K562 (cell line): ENCODE measurements around the gene LEMD3. TPM values are rescaled to one million over a fixed set of nuclear protein-coding genes. Genes with fewer than 3 reads are reported as not detected.

Experiments
- ATAC-seq: fragments of 200-7000 bp; cut with Tn5 transposase; 3 replicates; pipeline ENCODE4 v1.9.1; 2020; ENCODE audit warnings: moderate library complexity
- Bru-seq: library from RNA; stranded (reverse); fragments of 400-500 nt; gene quantifications from one replicate; lab custom pipeline; 2021; lab: Mats Ljungman, UMichigan
- BruChase-seq, 2 experiments: library from RNA; stranded (reverse); fragments of 400-500 nt; gene quantifications; one replicate each; lab custom pipeline; 2021; lab: Mats Ljungman, UMichigan
- BruUV-seq: library from RNA; stranded (reverse); fragments of 400-500 nt; replicated peaks from 2 replicates; lab custom pipeline; 2021; lab: Mats Ljungman, UMichigan
- CTCF ChIA-PET: fragments of 300-600 bp; formaldehyde crosslinking; extraction: SDS; loops from one replicate; lab custom pipeline; 2021; ENCODE audit warnings: low intra/inter-chr PET ratio; lab: Yijun Ruan, JAX
- POLR2A ChIA-PET: fragments of 300-600, 350-650 bp; sonication (Branson Sonifier 250); formaldehyde crosslinking; extraction: SDS; loops from one replicate; lab custom pipeline; 2021; ENCODE audit warnings: antibody characterized with exemption, inconsistent platforms; lab: Yijun Ruan, JAX
- DNase-seq, 4 experiments: peaks; one replicate each; pipeline versions ENCODE4 v3.0.0 to v3.0.0-alpha.2; 2011 to 2018; ENCODE audit warnings: low spot score in 3 of 4, mixed read lengths in 3 of 4; ENCODE audit errors: extremely low read depth in 1 of 4
- FAIRE-seq: peaks from 2 replicates; lab custom pipeline; 2011; peaks lifted over from hg19 to GRCh38; lab: Jason Lieb, UNC
- H2AFZ ChIP-seq: 2 replicates; pipeline ENCODE4 v1.6.0; 2011; ENCODE audit warnings: low read depth, low read length, control low read depth, inconsistent platforms
- H3K27ac ChIP-seq: fragments of 200-600 bp; 3 replicates; pipeline ENCODE4 v1.8.0; 2011; ENCODE audit warnings: low read depth, mild to moderate bottlenecking, control low read depth, inconsistent platforms, low read length, moderate library complexity, mixed read lengths; ENCODE audit errors: extremely low read depth
- H3K27me3 ChIP-seq, 2 experiments: fragments of 300-600 bp in 1 of 2; 2 replicates in 1 of 2; 3 replicates in 1 of 2; pipeline versions ENCODE4 v1.6.0 to v1.8.0; 2011; ENCODE audit warnings: inconsistent platforms in 2 of 2, low read length in 2 of 2, mild to moderate bottlenecking in 1 of 2, mixed read lengths in 1 of 2, moderate library complexity in 1 of 2; ENCODE audit not compliant: control insufficient read depth in 2 of 2, insufficient read depth in 2 of 2
- H3K36me3 ChIP-seq: fragments of 300-600 bp; 3 replicates; pipeline ENCODE4 v1.8.0; 2011; ENCODE audit warnings: mild to moderate bottlenecking, low read length, inconsistent platforms; ENCODE audit not compliant: control insufficient read depth, insufficient read depth
- H3K4me1 ChIP-seq, 2 experiments: fragments of 200-600 bp in 1 of 2; replicated peaks in 1 of 2; 2 replicates in 1 of 2; 3 replicates in 1 of 2; pipeline versions ENCODE4 v1.5.1 to v1.8.0; 2011; ENCODE audit warnings: inconsistent platforms in 2 of 2, low read length in 2 of 2, mild to moderate bottlenecking in 1 of 2, mixed read lengths in 1 of 2, moderate library complexity in 1 of 2; ENCODE audit not compliant: control insufficient read depth in 2 of 2, insufficient read depth in 2 of 2
- H3K4me2 ChIP-seq: 2 replicates; pipeline ENCODE4 v1.6.1; 2011; ENCODE audit warnings: low read length, control low read depth, inconsistent platforms, mixed read lengths; ENCODE audit not compliant: insufficient read depth
- H3K4me3 ChIP-seq: fragments of 200-600 bp; sonication (generic), shearing (Covaris generic); 2 replicates; pipeline ENCODE4 v1.5.1; 2016; ENCODE audit warnings: control low read depth, inconsistent platforms
- H3K79me2 ChIP-seq: fragments of 200-600 bp; 3 replicates; pipeline ENCODE4 v1.8.0; 2011; ENCODE audit warnings: low read length, inconsistent platforms; ENCODE audit not compliant: control insufficient read depth, insufficient read depth
- H3K9ac ChIP-seq, 2 experiments: 2 replicates each; pipeline versions ENCODE4 v1.6.0 to v1.6.1; 2011; ENCODE audit warnings: low read depth in 2 of 2, low read length in 2 of 2, control low read depth in 1 of 2, inconsistent platforms in 1 of 2, mild to moderate bottlenecking in 1 of 2, mixed read lengths in 1 of 2; ENCODE audit not compliant: insufficient read depth in 1 of 2
- H3K9me1 ChIP-seq: one replicate; pipeline ENCODE4 v1.6.0; 2011; ENCODE audit warnings: inconsistent platforms, mild to moderate bottlenecking, low read length, moderate library complexity; ENCODE audit not compliant: control insufficient read depth, insufficient read depth
- H3K9me3 ChIP-seq: replicated peaks from 2 replicates; pipeline ENCODE4 v1.5.1; 2011; ENCODE audit warnings: low read depth, low read length, inconsistent platforms; ENCODE audit not compliant: control insufficient read depth, insufficient read depth
- H4K20me1 ChIP-seq: replicated peaks from 2 replicates; pipeline ENCODE4 v1.6.1; 2011; ENCODE audit warnings: low read length, inconsistent platforms, mixed read lengths; ENCODE audit not compliant: control insufficient read depth, insufficient read depth
- ATF7 ChIP-seq: fragments of 450-650 bp; IDR thresholded peaks from 2 replicates; pipeline ENCODE4 v1.7.1; 2014; ENCODE audit warnings: mild to moderate bottlenecking, moderate library complexity
- CXXC5 ChIP-seq: fragments of 250-450 bp; sonication (Bioruptor Pico); IDR thresholded peaks from 2 replicates; pipeline ENCODE4 v1.8.0; 2022; ENCODE audit warnings: inconsistent platforms, mild to moderate bottlenecking, moderate library complexity
- DIDO1 ChIP-seq: fragments of 450-650 bp; IDR thresholded peaks from 2 replicates; pipeline ENCODE4 v1.6.1; 2016; ENCODE audit warnings: low read depth, missing biosample characterization, missing genetic modification characterization
- JUND ChIP-seq, 2 experiments: IDR thresholded peaks; 2 replicates in 1 of 2; 3 replicates in 1 of 2; pipeline ENCODE4 v1.6.1; 2011; ENCODE audit warnings: borderline replicate concordance in 2 of 2, low read depth in 2 of 2, low read length in 2 of 2, improper control_type of control experiment in 1 of 2, missing biosample characterization in 1 of 2, missing genetic modification characterization in 1 of 2, missing genetic modification reagents in 1 of 2
- NFYB ChIP-seq: IDR thresholded peaks from 2 replicates; pipeline ENCODE4 v1.6.1; 2011; ENCODE audit warnings: mild to moderate bottlenecking, moderate library complexity; ENCODE audit not compliant: insufficient read length; ENCODE audit errors: extremely low read depth
- ZNF143 ChIP-seq: sonication (generic); formaldehyde crosslinking; IDR thresholded peaks from 2 replicates; pipeline ENCODE4 v1.9.0; 2022; ENCODE audit warnings: mild to moderate bottlenecking, missing genetic modification reagents
- ZNF830 ChIP-seq: fragments of 250-450 bp; sonication (Bioruptor Pico); IDR thresholded peaks from 2 replicates; pipeline ENCODE4 v1.5.0; 2021; ENCODE audit warnings: mild to moderate bottlenecking
- WGBS: fragments of 100-300 bp; shearing (Covaris generic); methylation state at CpG from one replicate; pipeline ENCODE4 v1.1.6; 2016; ENCODE audit warnings: low coverage, mixed read lengths; ENCODE audit not compliant: insufficient coverage; ENCODE audit errors: missing lambda C conversion rate; 5-methylcytosine and 5-hydroxymethylcytosine counted together
- in situ Hi-C: fragments of 300-500 bp; cut with MboI; formaldehyde crosslinking; loops from 4 replicates; pipeline ENCODE4 v1.15.0; 2018; ENCODE audit warnings: inconsistent platforms, mixed read lengths
- intact Hi-C: fragments of 100-400 bp; cut with micrococcal nuclease; formaldehyde crosslinking; loops from 2 replicates; pipeline ENCODE4 v1.14.2; 2022
- long read RNA-seq, 3 experiments: library from polyadenylated mRNA in 2 of 3; library from RNA in 1 of 3; unstranded in 2 of 3; stranded (forward) in 1 of 3; transcript quantifications; one replicate each; pipeline ENCODE4 v2.0.0, GENCODE V29; 2019 to 2022
- polyA minus RNA-seq, 3 experiments: library from RNA; depleted of rRNA, polyadenylated mRNA; stranded (reverse); fragments of >200 nt; gene quantifications; 2 replicates each; pipeline ENCODE4 v1.2.3, GENCODE V29; 2011
- polyA plus RNA-seq, 8 experiments: library from polyadenylated mRNA; depleted of rRNA in 4 of 8; stranded (reverse) in 5 of 8; unstranded in 3 of 8; fragments of >200 nt; fragmentation: Nextera tagmentation in 2 of 8; fragmentation: Illumina TruSeq in 1 of 8; extraction: Ambion mirVana in 2 of 8; extraction: Trizol in 1 of 8; gene quantifications; 2 replicates each; pipeline versions ENCODE4 v1.2.1 to v1.2.3, GENCODE V29; 2011 to 2014; ENCODE audit warnings: inconsistent platforms in 1 of 8, missing spikeins in 1 of 8
- total RNA-seq, 7 experiments: library from RNA; depleted of rRNA in 6 of 7; stranded (reverse); fragments of >200 nt in 6 of 7; fragmentation: Illumina TruSeq in 2 of 7; extraction: Trizol in 2 of 7; gene quantifications; 2 replicates each; pipeline versions ENCODE4 v1.2.1 to v1.2.3, GENCODE V29; 2011 to 2021; ENCODE audit warnings: low replicate concordance in 1 of 7
- TF ChIP-seq, protein P1 (sequence below): fragments of 250-450 bp; sonication (Bioruptor Pico); IDR thresholded peaks from 2 replicates; pipeline ENCODE4 v1.8.0; 2022; ENCODE audit warnings: inconsistent platforms, mild to moderate bottlenecking, moderate library complexity, borderline replicate concordance
- TF ChIP-seq, protein P2 (sequence below): sonication (generic); formaldehyde crosslinking; IDR thresholded peaks from 2 replicates; pipeline ENCODE4 v1.4.0; 2020; ENCODE audit warnings: mild to moderate bottlenecking, missing genetic modification reagents
- TF ChIP-seq, protein P3 (sequence below): sonication (generic); formaldehyde crosslinking; IDR thresholded peaks from 2 replicates; pipeline ENCODE4 v1.9.0; 2022; ENCODE audit warnings: mild to moderate bottlenecking, missing genetic modification reagents

LEMD3 gene
- total RNA-seq (2011; cell fraction: chromatin; rRNA removed; ENCODE audit: low replicate concordance): 20.0 and 65.8 TPM in 2 replicates
- total RNA-seq (2011; cell fraction: nucleolus; rRNA removed): 16.8 and 18.3 TPM in 2 replicates
- total RNA-seq (2011; cell fraction: nucleoplasm; rRNA removed): 26.9 and 32.6 TPM in 2 replicates
- 37.4 and 44.2 TPM in 2 replicates for total RNA-seq (2014; rRNA removed)
- total RNA-seq (2014; rRNA removed; fragmentation: Illumina TruSeq; extraction: Trizol): 17.2 and 18.6 TPM in 2 replicates
- total RNA-seq (2015; rRNA removed; fragmentation: Illumina TruSeq; extraction: Trizol): 21.3 and 22.1 TPM in 2 replicates
- 26.4 and 28.2 TPM in 2 replicates for total RNA-seq (2021)
- polyA plus RNA-seq (2011; rRNA removed): 17.4 and 18.3 TPM in 2 replicates
- 4.2 and 6.7 TPM in 2 replicates for polyA plus RNA-seq (2011; cell fraction: cytosol; rRNA removed)
- 18.4 and 27.1 TPM in 2 replicates for polyA plus RNA-seq (2011; cell fraction: nucleus; rRNA removed)
- 10.7 and 12.7 TPM in 2 replicates for polyA plus RNA-seq (2012)
- polyA plus RNA-seq (2014; fragmentation: Illumina TruSeq; extraction: Trizol): 15.0 and 16.6 TPM in 2 replicates
- 1 to 10 TPM; 6.8 to 7.5 TPM for polyA plus RNA-seq (2014; fragmentation: Nextera tagmentation; extraction: Ambion mirVana)
- polyA plus RNA-seq (2014; rRNA removed): 13.1 and 15.4 TPM in 2 replicates
- polyA minus RNA-seq (2011; rRNA and poly(A)+ RNA removed): 23.0 and 23.3 TPM in 2 replicates
- 9.2 and 9.3 TPM in 2 replicates for polyA minus RNA-seq (2011; cell fraction: cytosol; rRNA and poly(A)+ RNA removed)
- polyA minus RNA-seq (2011; cell fraction: nucleus; rRNA and poly(A)+ RNA removed): 30.6 and 43.5 TPM in 2 replicates
- percentile 83 among the genes with signal in this experiment for Bru-seq, nascent RNA
- BruChase-seq, experiment 1, labeled RNA remaining after a 2-hour chase: percentile 91 among the genes with signal in this experiment
- percentile 92 among the genes with signal in this experiment for BruChase-seq, experiment 2, labeled RNA remaining after a 6-hour chase
- long read RNA-seq, experiment 1, full-length matches to known transcripts: 64 of 81 reads
- long read RNA-seq, experiment 1, partial matches to known transcripts: 9 of 81 reads
- long read RNA-seq, experiment 1, other reads (novel, unspliced or antisense): 8 of 81 reads
- long read RNA-seq, experiment 2, full-length matches to known transcripts: 1 of 18 reads
- long read RNA-seq, experiment 2, partial matches to known transcripts: 0 of 18 reads
- long read RNA-seq, experiment 2, other reads (novel, unspliced or antisense): 17 of 18 reads
- long read RNA-seq, experiment 3, full-length matches to known transcripts: 3 of 10 reads
- long read RNA-seq, experiment 3, partial matches to known transcripts: 5 of 10 reads
- long read RNA-seq, experiment 3, other reads (novel, unspliced or antisense): 2 of 10 reads

DNA sequence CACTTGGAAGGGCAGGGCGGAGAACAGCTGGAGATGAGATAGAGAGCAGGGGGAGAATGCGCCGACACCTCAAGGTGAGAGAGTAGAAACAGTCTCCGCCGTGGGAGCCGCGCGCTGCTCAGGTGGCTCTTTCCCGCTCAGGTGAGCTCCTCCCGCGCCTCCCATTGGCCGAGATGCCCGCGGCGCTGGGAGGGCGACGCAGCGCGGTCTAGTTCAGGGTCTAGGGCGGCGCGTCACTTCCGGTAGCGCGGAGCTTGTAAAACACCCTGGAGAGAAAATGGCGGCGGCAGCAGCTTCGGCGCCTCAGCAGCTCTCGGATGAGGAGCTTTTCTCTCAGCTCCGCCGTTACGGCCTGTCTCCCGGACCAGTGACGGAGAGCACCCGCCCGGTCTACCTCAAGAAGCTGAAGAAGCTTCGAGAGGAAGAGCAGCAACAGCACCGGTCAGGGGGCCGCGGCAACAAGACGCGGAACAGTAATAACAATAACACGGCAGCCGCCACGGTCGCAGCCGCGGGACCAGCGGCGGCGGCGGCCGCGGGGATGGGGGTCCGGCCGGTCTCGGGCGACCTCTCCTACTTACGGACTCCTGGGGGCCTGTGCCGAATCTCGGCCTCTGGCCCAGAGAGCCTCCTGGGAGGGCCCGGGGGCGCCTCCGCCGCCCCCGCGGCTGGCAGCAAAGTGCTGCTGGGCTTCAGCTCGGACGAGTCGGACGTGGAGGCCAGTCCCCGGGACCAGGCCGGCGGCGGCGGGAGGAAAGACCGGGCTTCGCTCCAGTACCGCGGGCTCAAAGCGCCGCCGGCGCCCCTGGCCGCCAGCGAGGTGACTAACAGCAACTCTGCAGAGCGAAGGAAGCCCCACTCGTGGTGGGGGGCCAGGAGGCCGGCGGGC is at the start of gene LEMD3:
LEMD3 (plus strand) TSS at position 264 of the 889 bp plus-strand sequence; CDS start at position 278, 14 bp downstream.
- in situ Hi-C loops: no loop called here
- Histone ChIP-seq H3K9me3 (no peaks in the 10 kb centered on the region), H4K20me1 (peaks cover 27% of the 10 kb centered on the region), H3K4me3 (peak within 1 kb of the TSS; percentile 92), H3K9me1 (no peaks in the 10 kb centered on the region), H3K27me3 (no peaks in the 10 kb centered on the region; a peak in 1 of 5 replicates), H2AFZ (peak within 1 kb of the TSS; percentile 98), H3K27ac (peak within 1 kb of the TSS; percentile 87), H3K79me2 (peaks cover 61% of the 10 kb centered on the region), H3K4me1 (peaks cover 15 to 22% of the 10 kb centered on the region in 2 experiments; a peak in 4 of 5 replicates), H3K4me2 (peak within 1 kb of the TSS; percentile 94), H3K36me3 (peaks cover 17% of the 10 kb centered on the region), H3K9ac (peak within 1 kb of the TSS; percentile 86 to 99)
- under 1% methylated on average over 66 of the region's 91 CpGs for WGBS
- POLR2A ChIA-PET: interaction anchor here (0.8 to 2.2 kb wide), 8 partner anchors 9 to 40 kb away, joined by 3 to 19 read pairs (median 5); no protein-coding TSS in a partner anchor
- peak; percentile 92 to 96 (median 93) for DNase-seq
- CTCF ChIA-PET: no interaction called here
- ATAC-seq: peak; percentile 90
- FAIRE-seq: peak; percentile 60
- BruUV-seq: no TSS peak
- intact Hi-C loops: loop anchor here (5.0 kb wide), 1 partner anchor 63 kb away; no protein-coding TSS in a partner anchor
- TF ChIP-seq ZNF830 (CRISPR knock-in tag) (no peak), ZNF143 (CRISPR knock-in tag) (peak; percentile 50; the same call in 1 of the 2 replicates), NFYB (peak; percentile 73), ATF7 (peak; percentile 65), JUND (IDR thresholded peaks at IDR 0.05; ENCODE audit: borderline replicate concordance, low read depth, low read length) (peak; percentile 33; the same call in 1 of the 2 replicates), JUND (tag; IDR thresholded peaks at IDR 0.05; ENCODE audit: borderline replicate concordance, low read depth, low read length) (no peak; the same call in 2 of the 3 replicates), DIDO1 (tag) (peak; percentile 25; the same call in 1 of the 2 replicates), CXXC5 (CRISPR knock-in tag) (peak; percentile 88)
- TF ChIP-seq, protein P1, sequence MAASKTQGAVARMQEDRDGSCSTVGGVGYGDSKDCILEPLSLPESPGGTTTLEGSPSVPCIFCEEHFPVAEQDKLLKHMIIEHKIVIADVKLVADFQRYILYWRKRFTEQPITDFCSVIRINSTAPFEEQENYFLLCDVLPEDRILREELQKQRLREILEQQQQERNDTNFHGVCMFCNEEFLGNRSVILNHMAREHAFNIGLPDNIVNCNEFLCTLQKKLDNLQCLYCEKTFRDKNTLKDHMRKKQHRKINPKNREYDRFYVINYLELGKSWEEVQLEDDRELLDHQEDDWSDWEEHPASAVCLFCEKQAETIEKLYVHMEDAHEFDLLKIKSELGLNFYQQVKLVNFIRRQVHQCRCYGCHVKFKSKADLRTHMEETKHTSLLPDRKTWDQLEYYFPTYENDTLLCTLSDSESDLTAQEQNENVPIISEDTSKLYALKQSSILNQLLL (CRISPR knock-in tag): no peak
- TF ChIP-seq, protein P2, sequence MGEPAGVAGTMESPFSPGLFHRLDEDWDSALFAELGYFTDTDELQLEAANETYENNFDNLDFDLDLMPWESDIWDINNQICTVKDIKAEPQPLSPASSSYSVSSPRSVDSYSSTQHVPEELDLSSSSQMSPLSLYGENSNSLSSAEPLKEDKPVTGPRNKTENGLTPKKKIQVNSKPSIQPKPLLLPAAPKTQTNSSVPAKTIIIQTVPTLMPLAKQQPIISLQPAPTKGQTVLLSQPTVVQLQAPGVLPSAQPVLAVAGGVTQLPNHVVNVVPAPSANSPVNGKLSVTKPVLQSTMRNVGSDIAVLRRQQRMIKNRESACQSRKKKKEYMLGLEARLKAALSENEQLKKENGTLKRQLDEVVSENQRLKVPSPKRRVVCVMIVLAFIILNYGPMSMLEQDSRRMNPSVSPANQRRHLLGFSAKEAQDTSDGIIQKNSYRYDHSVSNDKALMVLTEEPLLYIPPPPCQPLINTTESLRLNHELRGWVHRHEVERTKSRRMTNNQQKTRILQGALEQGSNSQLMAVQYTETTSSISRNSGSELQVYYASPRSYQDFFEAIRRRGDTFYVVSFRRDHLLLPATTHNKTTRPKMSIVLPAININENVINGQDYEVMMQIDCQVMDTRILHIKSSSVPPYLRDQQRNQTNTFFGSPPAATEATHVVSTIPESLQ (CRISPR knock-in tag): peak; percentile 98; the same call in 1 of the 2 replicates
- TF ChIP-seq, protein P3, sequence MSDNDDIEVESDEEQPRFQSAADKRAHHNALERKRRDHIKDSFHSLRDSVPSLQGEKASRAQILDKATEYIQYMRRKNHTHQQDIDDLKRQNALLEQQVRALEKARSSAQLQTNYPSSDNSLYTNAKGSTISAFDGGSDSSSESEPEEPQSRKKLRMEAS (CRISPR knock-in tag): peak; percentile 97
